Measurements from ENCODE around the gene PLK2.

- TF ChIP-seq CTCF (IDR thresholded peaks at IDR 0.05), result peak; percentile 28 to 81 (median 64)
- no peak for TF ChIP-seq POLR2A (IDR thresholded peaks at IDR 0.05)
Measured at GRCh38 chr5:58462623-58463230, 2.8 kb upstream of the PLK2 start.
